IPS DF 4.7 (cell line): ENCODE results near the gene CCDC138.

Experiments used
- DNase-seq: peaks from one replicate; pipeline ENCODE4 v3.0.0-alpha.2; 2013; ENCODE audit warnings: low spot score; ENCODE audit errors: extremely low read depth

The CCDC138 gene

GRCh38 chr2:108894766-108895165, 108.2 kb downstream of the CCDC138 start:
- no peak for DNase-seq

- no peak for DNase-seq
These were observed 108.6 kb downstream of the CCDC138 start for GRCh38 chr2:108895188-108895587.

GRCh38 chr2:108896741-108897140, 110.2 kb downstream of the CCDC138 start:
- no peak for DNase-seq

GRCh38 chr2:108898315-108899082, 111.9 kb downstream of the CCDC138 start:
- no peak for DNase-seq

GRCh38 chr2:108904680-108905079, 118.1 kb downstream of the CCDC138 start:
- no peak for DNase-seq

GRCh38 chr2:108905176-108905575, 118.6 kb downstream of the CCDC138 start:
- DNase-seq, result no peak

- DNase-seq, result no peak
These were observed 119.3 kb downstream of the CCDC138 start for GRCh38 chr2:108905906-108906305.

GRCh38 chr2:108906403-108907077, 120.0 kb downstream of the CCDC138 start:
- DNase-seq, result no peak

- no peak for DNase-seq
These were observed 121.5 kb downstream of the CCDC138 start for GRCh38 chr2:108907822-108908712.

- no peak for DNase-seq
These were observed 122.1 kb downstream of the CCDC138 start for GRCh38 chr2:108908713-108909070.

- no peak for DNase-seq
These were observed 122.8 kb downstream of the CCDC138 start for GRCh38 chr2:108909275-108909823.

GRCh38 chr2:108910011-108910431, 123.5 kb downstream of the CCDC138 start:
- DNase-seq, result no peak

GRCh38 chr2:108910541-108911396, 124.2 kb downstream of the CCDC138 start:
- no peak for DNase-seq

- DNase-seq, result no peak
These were observed 124.8 kb downstream of the CCDC138 start for GRCh38 chr2:108911401-108911800.

GRCh38 chr2:108911807-108912628, 125.4 kb downstream of the CCDC138 start:
- DNase-seq, result no peak

- no peak for DNase-seq
These were observed 126.0 kb downstream of the CCDC138 start for GRCh38 chr2:108912629-108912902.

- DNase-seq, result no peak
These were observed 129.7 kb downstream of the CCDC138 start for GRCh38 chr2:108916122-108916795.

- DNase-seq, result no peak
These were observed 130.3 kb downstream of the CCDC138 start for GRCh38 chr2:108916796-108917421.

GRCh38 chr2:108917526-108917925, 131.0 kb downstream of the CCDC138 start:
- no peak for DNase-seq
